ENCODE results near the gene ZBED6.
"Not testable (repeated sequence)": the region's sequence is repeated elsewhere in the genome, so short reads cannot be mapped to it uniquely, and the experiment has no call there.

ZBED6 gene, protein sequence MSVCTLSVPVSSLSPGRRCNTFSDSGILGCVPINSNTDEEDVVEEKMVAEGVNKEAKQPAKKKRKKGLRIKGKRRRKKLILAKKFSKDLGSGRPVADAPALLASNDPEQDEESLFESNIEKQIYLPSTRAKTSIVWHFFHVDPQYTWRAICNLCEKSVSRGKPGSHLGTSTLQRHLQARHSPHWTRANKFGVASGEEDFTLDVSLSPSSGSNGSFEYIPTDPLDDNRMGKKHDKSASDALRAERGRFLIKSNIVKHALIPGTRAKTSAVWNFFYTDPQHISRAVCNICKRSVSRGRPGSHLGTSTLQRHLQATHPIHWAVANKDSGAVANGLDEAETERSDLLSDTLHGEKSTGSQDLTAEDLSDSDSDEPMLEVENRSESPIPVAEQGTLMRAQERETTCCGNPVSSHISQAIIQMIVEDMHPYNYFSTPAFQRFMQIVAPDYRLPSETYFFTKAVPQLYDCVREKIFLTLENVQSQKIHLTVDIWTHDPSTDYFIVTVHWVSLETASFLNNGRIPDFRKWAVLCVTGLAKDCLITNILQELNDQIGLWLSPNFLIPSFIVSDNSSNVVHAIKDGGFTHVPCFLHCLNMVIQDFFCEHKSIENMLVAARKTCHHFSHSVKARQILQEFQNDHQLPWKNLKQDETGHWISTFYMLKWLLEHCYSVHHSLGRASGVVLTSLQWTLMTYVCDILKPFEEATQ (N-terminal part only)

DNA sequence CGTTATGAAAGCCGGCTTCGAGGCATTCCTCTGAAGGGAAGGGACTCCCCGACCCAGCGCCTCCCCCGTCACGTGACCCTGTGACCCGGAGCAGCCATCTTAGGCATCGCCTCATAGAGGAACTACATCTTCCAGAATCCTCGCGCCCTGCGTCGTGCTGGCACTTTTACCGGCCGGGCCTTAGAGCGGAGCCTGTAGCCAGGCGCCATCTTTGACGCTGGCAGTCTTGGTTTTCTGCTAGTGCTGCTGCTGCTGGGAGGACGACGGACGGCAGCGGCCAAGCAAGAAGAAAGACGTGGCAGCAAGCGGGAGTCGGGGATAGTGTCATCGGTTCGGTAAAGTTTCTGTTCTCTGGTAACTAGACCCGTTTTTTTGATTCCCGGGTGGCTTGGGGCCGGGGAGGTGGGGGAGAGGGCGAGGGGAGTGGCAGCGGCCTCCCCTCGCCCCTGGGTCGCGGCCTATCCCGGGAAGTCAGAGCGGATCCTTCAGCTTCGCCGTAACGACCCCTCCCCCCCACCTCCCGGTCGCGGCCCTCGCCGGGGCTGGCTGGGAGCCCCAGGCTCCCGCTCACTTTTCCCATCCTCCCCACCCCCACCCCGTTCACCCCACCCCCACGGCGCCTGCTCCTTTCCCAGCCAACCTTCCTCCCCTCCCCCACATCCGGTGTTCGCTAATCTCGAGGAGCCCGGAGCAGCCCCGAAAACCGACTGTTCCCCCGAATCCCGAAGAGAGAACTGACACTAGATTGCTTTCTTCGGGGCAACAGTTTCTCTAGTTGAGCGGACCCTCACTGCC is at the start of gene ZBED6, which contains the start of gene ZC3H11A:
TSS of gene ZBED6 (plus strand) at position 183 of the 795 bp plus-strand sequence. CDS start 1,900 bp downstream, outside the sequence.
TSS of gene ZC3H11A (plus strand) at position 183 of the 795 bp plus-strand sequence. CDS start 21,448 bp downstream, outside the sequence.
- DNase-seq (ENCODE audit: low read depth, low spot score): peak; percentile 97

- DNase-seq (ENCODE audit: low read depth, low spot score): no peak
Measured at GRCh38 chr1:203746281-203746680, 49.1 kb upstream of the ZBED6 start.

DNA sequence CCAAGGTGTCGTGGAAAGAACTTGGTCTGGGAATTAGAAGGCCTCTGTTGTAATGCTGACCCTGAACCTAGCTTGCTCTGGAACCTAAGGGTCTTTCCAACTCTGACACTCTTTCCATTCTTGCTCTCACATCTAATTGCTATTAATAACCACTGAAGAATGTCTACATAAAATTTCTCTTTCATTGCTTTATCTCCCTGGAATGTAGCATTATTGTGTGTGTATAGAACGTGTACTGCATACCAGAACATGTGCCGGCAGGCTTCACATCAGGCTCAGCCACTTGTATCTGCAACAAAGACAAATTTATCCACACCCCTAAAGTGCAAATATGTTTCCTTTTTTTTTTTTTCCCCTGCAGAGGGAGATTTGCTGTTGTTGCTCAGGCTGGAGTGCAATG is 44.4 kb upstream of the ZBED6 start:
- no peak for DNase-seq (ENCODE audit: low read depth, low spot score)

- not testable (repeated sequence) for DNase-seq (ENCODE audit: low read depth, low spot score)
Measured at GRCh38 chr1:203751618-203752361, 43.6 kb upstream of the ZBED6 start.

GRCh38 chr1:203754455-203754864 is 41.0 kb upstream of the ZBED6 start:
- no peak for DNase-seq (ENCODE audit: low read depth, low spot score)

GRCh38 chr1:203756036-203756435 is 39.4 kb upstream of the ZBED6 start:
- no peak for DNase-seq (ENCODE audit: low read depth, low spot score)

- not testable (repeated sequence) for DNase-seq (ENCODE audit: low read depth, low spot score)
Measured at GRCh38 chr1:203758749-203759148, 36.7 kb upstream of the ZBED6 start.

DNA sequence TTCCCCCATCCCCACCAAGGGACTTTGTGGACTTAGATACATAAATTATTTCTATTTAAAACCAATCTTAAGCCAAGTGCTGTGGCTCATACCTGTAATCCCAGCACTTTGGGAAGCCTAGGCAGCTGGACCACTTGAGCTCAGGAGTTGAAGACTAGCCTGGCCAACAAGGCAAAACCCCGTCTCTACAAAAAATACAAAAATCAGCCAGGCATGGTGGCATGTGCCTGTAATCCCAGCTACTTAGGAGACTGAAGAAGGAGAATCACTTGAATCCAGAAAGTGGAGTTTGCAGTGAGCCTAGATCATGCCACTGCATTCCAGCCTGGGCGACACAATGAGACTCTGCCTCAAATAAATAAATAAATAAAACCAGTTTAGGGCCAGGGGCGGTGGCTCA is 34.9 kb upstream of the ZBED6 start:
- no peak for DNase-seq (ENCODE audit: low read depth, low spot score)

DNA sequence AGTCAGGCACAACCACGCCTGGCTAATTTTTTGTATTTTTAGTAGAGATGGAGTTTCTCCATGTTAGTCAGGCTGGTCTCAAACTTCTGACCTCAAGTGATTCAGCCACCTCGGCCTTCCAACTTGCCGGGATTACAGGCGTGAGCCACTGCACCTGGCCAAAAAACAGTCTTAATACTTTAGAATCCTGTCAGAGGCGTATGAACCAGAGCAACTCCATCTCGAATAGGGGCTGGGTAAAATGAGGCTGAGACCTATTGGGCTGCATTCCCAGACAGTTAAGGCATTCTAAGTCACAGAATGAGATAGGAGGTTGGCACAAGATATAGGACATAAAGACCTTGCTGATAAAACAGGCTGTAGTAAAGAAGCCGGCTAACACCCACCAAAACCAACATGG is 33.5 kb upstream of the ZBED6 start:
- DNase-seq (ENCODE audit: low read depth, low spot score): not testable (repeated sequence)

DNA sequence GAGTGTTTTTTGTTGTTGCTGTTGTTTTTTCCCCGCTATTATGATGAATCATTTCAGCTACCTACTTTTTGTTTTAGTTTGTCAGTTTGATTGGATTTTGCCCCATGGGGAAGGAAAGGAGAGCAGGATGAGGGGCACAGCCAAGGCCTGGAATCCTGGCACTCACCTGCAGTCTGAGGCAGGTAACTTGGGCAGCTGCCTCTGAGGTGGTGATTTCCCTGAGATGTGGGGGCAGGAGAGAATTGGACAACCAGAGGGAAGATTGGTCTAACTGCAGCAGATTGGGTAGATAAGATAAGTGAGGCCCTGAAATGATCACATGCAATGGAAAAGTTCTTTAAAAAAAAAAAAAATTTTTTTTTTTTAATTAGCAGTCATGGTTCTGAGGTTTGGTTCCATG is 31.9 kb upstream of the ZBED6 start:
- no peak for DNase-seq (ENCODE audit: low read depth, low spot score)

GRCh38 chr1:203764105-203765028 is 31.1 kb upstream of the ZBED6 start:
- DNase-seq (ENCODE audit: low read depth, low spot score): no peak

DNA sequence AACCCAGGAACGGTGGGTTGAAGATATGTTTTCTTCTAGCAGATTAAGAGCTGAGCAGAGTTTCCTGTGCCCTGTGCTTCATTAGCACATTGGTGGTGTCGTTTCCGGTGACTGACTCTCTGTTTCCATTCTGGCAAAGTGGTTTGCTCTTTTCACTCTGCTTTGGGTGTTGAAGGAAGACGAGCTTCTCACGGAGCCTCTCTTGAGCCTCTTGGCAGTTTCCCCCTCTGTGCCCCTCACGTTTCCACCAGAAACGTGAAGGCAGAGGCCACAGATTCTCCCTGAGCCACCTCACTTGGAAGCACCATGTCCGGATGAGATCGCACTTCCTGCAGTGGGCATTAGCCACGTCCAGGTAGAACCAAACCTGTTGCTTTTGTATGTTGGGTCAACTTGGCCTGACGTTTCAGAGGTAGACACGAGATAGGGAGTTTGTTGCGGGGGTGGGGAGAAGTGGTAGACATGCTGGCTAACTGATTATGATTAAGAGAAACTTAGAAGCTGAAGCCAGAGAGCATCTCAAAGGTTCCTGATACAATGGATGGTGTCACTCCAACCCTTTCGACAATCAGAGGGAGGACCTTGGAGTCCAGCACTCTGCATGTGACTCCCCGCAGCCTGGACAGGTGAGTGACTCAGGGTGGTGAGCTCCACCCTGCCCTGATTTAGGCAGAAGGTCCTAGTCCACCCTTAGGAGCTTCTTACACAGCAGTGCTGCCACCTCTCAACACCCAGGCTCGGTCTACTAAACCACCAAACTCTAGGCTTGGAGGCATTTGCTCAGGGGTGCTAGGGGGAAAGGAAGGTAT is 30.2 kb upstream of the ZBED6 start, which contains the start of gene LAX1:
TSS of gene LAX1 (plus strand) at position 155 of the 809 bp plus-strand sequence. CDS start at position 538, 383 bp downstream.
- DNase-seq (ENCODE audit: low read depth, low spot score): no peak

GRCh38 chr1:203768256-203768655 is 27.2 kb upstream of the ZBED6 start:
- no peak for DNase-seq (ENCODE audit: low read depth, low spot score)

DNA sequence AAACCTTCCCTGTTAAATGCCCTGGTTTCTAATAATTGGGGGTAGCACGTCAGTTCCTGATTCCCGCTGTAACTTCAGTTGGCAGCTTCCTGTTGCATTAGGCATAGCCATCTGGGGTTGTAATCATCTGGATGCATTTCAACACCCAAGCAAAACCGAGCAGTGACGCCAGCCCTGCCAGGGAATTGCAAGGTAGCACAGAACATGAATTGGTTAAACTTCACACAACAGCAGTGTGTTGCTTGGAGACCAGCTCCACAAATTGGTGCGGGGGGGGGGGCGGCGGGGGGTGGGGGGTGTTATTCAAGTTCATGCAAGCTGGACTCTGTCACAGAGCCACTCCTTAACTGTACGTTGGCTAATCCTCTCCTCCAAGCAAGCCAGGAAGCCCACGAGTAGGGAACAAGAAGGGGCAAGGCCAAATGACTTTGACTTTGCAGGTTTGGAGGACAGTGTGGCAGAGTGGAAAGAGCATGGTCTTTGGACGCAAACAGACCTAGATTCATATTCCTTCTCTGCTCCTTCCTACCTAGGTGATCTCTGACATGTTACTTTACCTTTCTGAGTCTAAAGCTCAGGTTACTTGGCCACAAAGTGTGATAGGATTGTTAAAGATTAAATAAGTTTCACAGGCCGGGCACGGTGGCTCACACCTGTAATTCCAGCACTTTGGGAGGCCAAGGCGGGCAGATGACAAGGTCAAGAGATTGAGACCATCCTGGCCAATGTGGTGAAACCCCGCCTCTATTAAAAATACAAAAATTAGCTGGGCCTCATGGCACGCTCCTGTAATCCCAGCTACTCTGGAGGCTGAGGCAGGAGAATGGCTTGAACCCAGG is 25.7 kb upstream of the ZBED6 start:
- no peak for DNase-seq (ENCODE audit: low read depth, low spot score)

- DNase-seq (ENCODE audit: low read depth, low spot score): no peak
Measured at GRCh38 chr1:203771901-203772301, 23.5 kb upstream of the ZBED6 start.

DNA sequence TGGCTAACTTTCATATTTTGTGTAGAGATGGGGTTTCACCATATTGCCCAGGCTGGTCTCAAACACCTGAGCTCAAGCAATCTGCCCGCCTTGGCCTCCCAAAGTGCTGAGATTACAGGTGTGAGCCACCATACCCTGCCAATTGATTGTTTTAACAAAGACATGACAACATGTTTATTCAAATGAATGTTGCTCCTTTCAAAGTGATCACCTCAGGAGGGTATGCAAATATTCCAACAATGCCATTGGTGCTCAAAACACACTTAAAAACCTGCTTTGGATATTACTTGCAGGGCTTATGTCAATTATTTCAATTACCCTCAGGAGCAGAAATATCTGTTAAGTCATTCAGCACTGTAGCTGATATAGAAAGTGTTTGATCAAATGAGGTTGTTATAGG is 22.6 kb upstream of the ZBED6 start:
- DNase-seq (ENCODE audit: low read depth, low spot score): no peak

DNA sequence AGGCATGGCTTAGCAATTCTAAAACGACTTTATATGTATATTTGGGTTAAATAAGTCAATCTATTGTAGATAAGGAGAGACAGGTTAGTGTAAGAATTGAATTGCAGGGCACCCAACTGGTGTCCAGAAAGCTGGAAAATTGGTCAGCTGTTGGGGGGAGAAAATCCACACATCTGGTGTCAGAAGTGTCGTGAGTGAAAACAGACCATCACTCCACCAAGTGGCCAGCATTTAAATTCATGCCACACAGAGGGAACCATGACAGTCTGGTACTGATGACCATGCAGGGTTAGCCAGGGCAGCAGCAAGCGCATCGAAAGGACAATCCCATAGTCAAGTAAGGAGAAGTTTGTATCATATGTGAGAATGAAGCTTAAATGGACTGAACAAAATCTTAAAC is 18.8 kb upstream of the ZBED6 start:
- DNase-seq (ENCODE audit: low read depth, low spot score): no peak

DNA sequence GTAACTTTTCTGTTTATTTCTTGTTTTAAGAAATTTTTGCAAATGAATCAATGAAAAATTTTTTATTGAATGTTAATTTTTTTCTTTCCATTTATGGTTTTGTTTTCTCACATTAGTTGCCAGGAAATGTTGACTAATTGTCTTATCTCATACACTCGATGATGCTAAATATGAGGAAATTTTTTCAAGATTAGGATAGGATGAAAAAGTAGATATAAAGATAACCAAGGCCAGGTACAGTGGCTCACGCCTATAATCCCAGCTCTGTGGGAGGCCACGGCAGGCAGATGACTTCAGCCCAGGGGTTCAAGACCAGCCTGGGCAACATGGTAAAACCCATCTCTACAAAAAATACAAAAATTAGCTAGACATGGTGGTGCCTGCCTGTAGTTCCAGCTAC is 17.8 kb upstream of the ZBED6 start:
- DNase-seq (ENCODE audit: low read depth, low spot score): no peak
